GM19455 (cell line): Measurements from ENCODE around the gene EVC.

Experiments
- ATAC-seq: cut with Tn5 transposase; IDR thresholded peaks from one replicate; pipeline ENCODE4 v1.9.1; 2021; ENCODE audit not compliant: unreplicated experiment

The EVC gene

DNA sequence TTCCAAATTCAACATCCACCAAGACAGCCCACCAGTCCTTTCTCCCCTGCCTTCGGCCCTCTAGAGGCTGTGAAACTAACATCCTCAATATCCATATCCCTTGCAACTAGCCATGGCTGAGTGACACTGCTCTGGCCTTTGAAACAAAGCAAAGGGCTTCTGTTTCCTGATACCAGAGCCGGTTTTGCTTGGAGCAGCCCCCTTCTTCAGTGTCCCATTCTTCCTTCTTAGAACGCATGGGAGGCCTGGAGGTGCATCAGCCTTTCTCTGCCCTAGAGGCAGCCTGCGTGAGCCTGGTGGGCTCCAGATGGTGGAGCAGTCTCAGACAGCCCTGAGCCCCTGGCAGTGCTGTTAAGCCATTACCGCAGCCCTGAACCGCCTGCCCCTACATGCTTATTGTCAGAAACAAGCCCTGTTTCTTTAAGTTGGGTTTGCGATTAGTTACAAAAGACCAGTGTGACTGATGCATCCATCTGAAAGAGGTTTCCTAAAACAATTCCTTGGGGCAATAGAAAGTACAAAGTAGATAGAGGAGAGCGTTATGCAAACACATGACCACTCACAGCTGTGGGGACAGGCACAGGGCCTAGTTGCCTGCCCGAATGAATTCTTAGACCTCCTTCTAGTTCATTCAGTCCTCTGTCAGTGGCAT is 74.1 kb downstream of the EVC start:
- no peak for ATAC-seq

DNA sequence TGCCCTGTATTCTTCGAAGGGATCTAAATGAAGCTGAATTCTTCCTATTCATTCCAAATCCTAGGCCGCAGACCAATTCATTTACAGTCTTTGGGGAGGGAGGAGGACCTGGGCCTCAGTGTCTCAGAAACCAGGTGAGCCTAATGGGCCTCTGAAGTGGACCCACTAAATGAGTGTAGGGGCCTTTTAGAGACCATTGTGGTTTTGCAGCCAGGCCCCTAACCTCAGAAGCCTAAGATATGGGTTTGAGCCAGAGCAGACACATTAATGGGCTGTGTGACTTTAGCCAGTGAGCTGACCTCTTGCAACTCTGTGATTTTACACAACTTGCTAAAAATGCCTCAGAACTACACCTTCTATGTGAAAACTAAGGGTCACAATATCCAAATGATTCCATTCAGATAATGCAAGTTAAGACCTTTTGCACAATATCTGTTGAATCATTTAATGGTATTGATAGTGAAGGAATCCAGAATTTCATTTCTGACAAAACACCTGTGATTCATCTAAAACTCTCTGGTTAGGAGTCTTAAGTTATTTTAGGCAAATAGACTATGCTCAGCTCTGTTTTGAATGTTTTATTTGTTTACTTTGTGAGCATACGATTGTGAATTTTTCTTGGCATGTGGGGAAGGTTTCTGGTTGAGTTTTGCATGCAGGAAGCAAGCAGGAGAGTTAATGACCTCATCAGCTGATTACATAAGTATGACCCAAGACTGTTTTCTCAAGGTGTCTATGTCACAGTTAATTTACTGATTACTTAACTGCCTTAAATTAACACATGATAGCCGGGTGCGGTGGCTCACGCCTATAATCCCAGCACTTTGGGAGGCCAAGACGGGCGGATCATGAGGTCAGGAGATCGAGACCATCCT is 75.0 kb downstream of the EVC start:
- no peak for ATAC-seq

DNA sequence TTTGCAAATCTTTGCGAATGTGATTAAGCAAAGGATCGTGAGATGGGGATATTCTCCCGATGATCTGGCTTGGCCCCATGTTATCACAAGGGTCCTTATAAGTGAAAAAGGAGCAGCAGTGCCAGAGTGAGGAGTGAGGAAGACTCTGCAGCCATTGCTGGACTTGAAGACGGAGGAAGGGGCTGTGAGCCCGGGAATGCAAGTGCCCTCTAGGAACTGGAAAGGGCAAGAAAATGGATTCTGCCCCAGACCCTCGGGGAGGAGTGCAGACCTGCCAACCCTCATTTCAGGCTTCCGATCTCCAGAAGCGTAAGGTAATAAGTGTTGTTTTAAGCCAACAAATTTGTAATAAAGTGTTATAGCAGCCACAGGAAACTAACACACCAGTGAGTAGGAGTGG is 76.3 kb downstream of the EVC start:
- no peak for ATAC-seq

GRCh38 chr4:5788144-5788543 is 77.1 kb downstream of the EVC start:
- ATAC-seq = no peak

DNA sequence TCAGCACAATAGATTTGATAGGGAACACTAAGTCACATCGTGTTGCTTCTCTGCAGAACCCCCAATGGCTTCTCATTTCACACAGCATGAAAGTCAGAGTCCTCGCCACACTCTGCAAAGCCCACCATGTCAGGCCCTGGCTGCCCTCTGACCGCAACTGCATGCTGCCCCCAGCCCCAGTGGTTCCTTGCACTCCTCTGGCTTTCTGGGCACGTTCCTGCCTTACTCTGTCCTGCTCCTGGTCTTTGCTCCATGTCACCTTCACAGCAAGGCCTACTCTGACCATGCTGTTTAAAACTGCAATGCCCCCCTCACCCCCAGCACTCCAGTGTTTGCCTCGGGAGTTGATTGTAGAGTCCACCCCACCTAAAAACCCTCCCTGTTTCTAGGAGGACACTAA is 78.1 kb downstream of the EVC start:
- ATAC-seq = no peak

DNA sequence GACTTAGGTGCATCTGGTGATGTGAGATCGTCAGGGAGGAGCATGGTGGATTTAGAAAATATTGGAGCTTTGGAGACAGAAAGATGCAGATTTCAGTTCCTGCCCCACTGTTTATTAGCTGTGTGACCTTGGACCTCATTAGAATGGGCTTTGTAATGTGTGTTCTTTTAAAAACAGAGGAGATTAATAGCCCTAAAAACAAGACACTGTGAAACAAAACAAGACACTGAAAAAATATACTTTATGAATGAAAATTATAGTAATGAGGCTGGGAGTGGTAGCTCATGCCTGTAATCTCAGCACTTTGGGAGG is 79.5 kb downstream of the EVC start:
- no peak for ATAC-seq

DNA sequence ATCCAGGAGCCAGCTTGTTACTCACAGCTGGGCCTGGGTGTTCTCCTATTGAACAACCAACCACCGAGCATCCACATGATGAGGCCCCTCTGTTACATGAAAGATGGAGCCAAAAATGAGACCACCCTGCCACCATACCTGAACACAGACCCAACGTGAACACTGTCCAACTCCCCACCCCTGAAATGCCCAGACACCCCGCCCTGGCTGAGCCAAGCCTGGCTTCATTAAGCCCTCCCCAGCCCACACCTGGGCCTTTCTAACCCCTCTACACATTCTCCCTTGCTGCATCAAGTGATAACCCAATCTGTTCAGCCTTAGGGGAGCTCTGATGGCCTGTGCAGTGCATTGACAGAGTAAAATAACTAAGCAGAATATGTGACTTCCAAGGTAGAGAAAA is 80.7 kb downstream of the EVC start:
- ATAC-seq = no peak

DNA sequence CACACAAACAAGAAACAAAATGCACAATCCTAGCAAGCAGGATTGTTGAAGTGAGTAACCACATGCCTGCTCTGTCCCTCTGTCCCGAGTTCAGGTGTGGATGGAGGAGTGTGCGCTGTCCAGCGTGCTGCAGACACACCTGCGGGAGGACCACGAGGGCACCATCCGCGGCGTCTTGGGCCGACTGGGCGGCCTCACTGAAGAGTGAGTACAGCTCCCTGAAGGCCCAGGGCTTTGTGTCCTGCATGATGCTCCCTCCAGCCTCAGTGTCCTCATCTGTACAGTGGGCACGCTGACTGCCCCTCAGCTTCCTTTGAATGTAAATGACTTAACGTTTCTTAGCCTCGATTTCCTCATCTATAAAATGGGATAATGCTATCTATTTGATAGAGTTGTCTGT is 82.5 kb downstream of the EVC start:
- no peak for ATAC-seq

DNA sequence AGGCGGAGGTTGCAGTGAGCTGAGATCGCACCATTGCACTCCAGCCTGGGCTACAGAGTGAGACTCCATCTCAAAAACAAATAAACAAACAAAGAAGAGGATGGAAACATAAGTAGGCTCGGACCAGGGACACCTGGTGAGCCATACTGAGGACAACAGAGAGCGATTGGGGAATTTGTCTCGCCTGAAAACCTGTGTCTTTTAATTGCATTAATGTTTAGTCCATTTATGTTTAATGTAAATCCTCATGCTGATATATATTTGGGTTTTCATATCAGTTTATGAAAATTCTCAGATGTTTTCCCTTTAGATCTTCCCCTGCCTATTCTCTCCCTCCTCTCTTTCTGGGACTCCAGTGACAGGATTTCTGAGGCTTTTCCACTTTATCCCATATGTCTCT is 84.6 kb downstream of the EVC start:
- ATAC-seq = no peak

GRCh38 chr4:5796976-5797375 is 86.0 kb downstream of the EVC start:
- no peak for ATAC-seq

GRCh38 chr4:5797866-5798265 is 86.9 kb downstream of the EVC start:
- no peak for ATAC-seq

- no peak for ATAC-seq
These were observed 87.5 kb downstream of the EVC start for GRCh38 chr4:5798462-5798861.

- no peak for ATAC-seq
These were observed 87.9 kb downstream of the EVC start for GRCh38 chr4:5798946-5799345.

- ATAC-seq = no peak
These were observed 88.4 kb downstream of the EVC start for GRCh38 chr4:5799406-5799805.

DNA sequence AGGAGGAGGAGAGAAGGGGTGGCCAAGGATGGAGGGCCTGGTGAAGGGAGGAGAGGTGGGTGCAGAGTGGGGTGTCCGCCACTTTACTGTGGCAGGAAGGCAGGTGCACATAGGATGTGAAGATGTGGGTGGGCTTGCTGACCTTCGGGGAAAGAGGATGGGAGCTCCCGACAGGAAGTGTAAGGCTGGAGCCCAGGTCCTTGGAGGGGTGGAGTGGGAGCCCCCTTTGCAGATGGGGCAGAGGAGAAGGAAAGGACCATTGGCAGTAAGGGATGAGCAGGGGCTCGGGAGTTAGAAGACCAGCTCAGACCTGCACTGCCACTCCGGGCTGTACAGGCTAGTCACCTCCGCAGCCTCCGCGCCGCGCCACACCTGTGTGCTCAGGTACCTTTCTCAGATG is 89.5 kb downstream of the EVC start:
- ATAC-seq = no peak

GRCh38 chr4:5801696-5802095 is 90.7 kb downstream of the EVC start:
- no peak for ATAC-seq

DNA sequence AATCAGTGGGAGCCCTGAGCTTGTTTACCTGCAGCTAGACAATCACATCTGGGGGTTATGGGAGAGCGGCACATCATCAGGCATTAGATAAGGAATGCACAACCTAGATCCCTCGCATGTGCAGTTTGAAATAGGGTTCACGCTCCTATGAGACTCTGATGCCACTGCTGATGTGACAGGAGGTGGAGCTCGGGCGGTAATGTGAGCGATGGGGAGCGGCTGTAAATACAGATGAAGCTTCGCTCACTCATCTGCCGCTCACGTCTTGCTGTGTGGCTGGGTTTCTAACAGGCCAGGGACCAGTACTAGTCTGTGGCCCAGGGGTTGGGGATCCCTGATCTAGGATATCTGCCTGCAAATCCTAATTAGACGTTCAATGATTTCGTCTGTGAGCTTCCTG is 91.6 kb downstream of the EVC start:
- no peak for ATAC-seq

DNA sequence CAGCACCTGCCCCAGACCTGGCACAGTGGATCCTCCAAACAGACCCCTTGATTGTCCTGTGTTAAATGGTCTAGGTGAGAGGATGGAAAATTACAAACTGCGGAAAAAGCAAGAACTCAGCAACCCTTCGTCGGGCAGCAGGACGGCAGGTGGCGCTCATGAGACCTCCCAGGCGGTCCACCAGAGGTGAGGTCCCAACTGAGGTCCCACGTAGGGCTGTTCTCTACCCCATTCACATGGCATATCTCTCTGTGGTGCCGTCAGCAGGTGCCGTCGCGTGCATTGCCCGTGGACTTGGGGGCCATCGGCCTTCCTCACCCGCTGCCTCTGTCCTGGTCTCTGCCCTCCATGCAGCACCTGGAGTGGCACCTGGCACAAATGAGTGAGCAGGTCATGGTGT is 93.7 kb downstream of the EVC start:
- no peak for ATAC-seq

GRCh38 chr4:5805270-5805669 is 94.3 kb downstream of the EVC start:
- ATAC-seq = no peak

DNA sequence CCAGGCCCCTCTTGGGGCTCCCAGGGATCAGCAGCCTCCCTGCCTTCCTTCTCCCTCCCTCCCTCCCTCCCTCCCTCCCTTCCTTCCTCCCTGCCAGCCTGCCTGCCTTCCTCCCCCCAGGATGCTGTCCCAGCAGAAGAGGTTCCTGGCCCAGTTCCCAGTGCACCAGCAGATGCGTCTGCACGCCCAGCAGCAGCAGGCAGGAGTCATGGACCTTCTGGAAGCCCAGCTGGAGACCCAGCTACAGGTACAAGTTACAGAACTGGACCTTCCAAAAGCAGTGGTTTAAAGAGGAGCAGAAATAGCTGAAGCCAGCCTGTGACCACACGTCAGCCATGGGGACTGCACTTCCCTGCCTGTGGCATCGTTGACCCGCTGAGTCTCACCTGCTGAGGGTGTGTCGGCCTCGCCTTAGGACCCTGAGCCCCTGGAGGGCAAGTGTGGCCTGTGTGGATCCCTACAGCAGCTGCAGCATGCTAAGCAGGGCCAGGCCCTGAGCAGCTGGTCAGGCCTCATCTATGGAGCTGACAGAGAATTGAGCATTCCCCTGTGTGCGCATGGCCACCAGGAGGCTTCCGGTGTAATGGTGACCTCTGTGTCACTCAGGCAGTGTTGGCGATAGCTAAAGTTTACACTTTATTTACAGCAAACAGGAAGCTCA is 97.2 kb downstream of the EVC start:
- no peak for ATAC-seq

- no peak for ATAC-seq
These were observed 98.3 kb downstream of the EVC start for GRCh38 chr4:5809216-5809776.

DNA sequence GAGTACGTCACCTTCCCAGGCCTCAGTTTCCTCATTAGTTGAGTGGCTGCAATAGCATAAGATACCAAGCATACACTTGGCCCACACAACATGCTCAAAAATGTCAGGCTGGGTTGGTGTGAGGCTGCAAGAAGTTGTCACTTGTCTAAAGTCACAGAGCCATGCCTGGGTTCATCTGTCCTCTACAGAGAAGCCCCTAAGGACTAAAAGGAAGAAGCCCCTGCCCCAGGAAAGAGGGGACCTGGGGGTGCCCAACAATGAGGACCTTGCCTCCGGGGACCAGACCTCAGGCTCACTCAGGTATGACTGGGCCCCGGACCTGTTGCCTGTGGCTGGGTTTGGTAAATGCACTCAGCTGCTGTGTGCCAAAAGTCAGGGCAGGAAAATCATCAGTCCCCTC is 99.2 kb downstream of the EVC start:
- ATAC-seq = no peak
